ENCODE data around the gene LRP1B. TPM values are rescaled to one million over a fixed set of nuclear protein-coding genes. Genes with fewer than 3 reads are reported as not detected.
A peak's percentile ranks its signal among the peaks of the same experiment; 100 is the strongest.

LRP1B gene
- total and polyA plus RNA-seq, 2 donors (not counting 1 experiment from before 2014, with no cell fraction given) = under 0.01 to 0.01 TPM

- Histone ChIP-seq H3K36me3 (ENCODE audit: control insufficient read depth, insufficient read depth, low read length) (no peaks in the 10 kb centered on the region), H3K9ac (ENCODE audit: insufficient read depth, low read length) (no peak overlapping the region), H3K9me3 (ENCODE audit: control insufficient read depth, insufficient read depth, low read depth, low read length) (no peaks in the 10 kb centered on the region), H4K20me1 (ENCODE audit: control insufficient read depth, extremely low read depth, insufficient read depth, low read length) (no peaks in the 10 kb centered on the region), H3K4me2 (ENCODE audit: extremely low read depth, insufficient read depth, low read length) (no peak overlapping the region), H3K79me2 (ENCODE audit: control insufficient read depth, insufficient read depth, low read length) (no peaks in the 10 kb centered on the region), H3K27me3 (ENCODE audit: control insufficient read depth, insufficient read depth, low read length) (no peaks in the 10 kb centered on the region), H3K4me1 (ENCODE audit: control insufficient read depth, extremely low read depth, insufficient read depth, low read length) (no peaks in the 10 kb centered on the region), H2AFZ (ENCODE audit: low read length) (no peak overlapping the region), H3K27ac (ENCODE audit: insufficient read depth, low read length) (no peak overlapping the region), H3K4me3 (replicated peaks in 1 of 4; ENCODE audit: control extremely low read depth in 1 of 4, insufficient read depth in 1 of 4, low read depth in 3 of 4, low read length in 4 of 4) (no peak overlapping the region)
- TF ChIP-seq CTCF (conservative IDR thresholded peaks at IDR 0.05 in 1 of 2, IDR thresholded peaks at IDR 0.05 in 1 of 2; ENCODE audit: low read depth in 1 of 2, low read length in 2 of 2) = no peak
- no peak for TF ChIP-seq EZH2 (IDR thresholded peaks at IDR 0.05; ENCODE audit: low read length, missing control alignments)
- no peak for DNase-seq (ENCODE audit: low read depth in 2 of 2)
Observed at GRCh38 chr2:140355511-140356090, 1775.2 kb downstream of the LRP1B start.

GRCh38 chr2:140354544-140354943, 1776.3 kb downstream of the LRP1B start:
- H3K4me1 ChIP-seq (ENCODE audit: control insufficient read depth, extremely low read depth, insufficient read depth, low read length) = no peaks in the 10 kb centered on the region
- H4K20me1 ChIP-seq (ENCODE audit: control insufficient read depth, extremely low read depth, insufficient read depth, low read length) = no peaks in the 10 kb centered on the region
- H3K27ac ChIP-seq (ENCODE audit: insufficient read depth, low read length) = no peak overlapping the region
- H3K27me3 ChIP-seq (ENCODE audit: control insufficient read depth, insufficient read depth, low read length) = no peaks in the 10 kb centered on the region
- H3K36me3 ChIP-seq (ENCODE audit: control insufficient read depth, insufficient read depth, low read length) = no peaks in the 10 kb centered on the region
- no peak overlapping the region for H2AFZ ChIP-seq (ENCODE audit: low read length)
- TF ChIP-seq CTCF (conservative IDR thresholded peaks at IDR 0.05 in 1 of 2, IDR thresholded peaks at IDR 0.05 in 1 of 2; ENCODE audit: low read depth in 1 of 2, low read length in 2 of 2) = no peak
- no peak for TF ChIP-seq EZH2 (IDR thresholded peaks at IDR 0.05; ENCODE audit: low read length, missing control alignments)
- H3K79me2 ChIP-seq (ENCODE audit: control insufficient read depth, insufficient read depth, low read length) = no peaks in the 10 kb centered on the region
- no peak overlapping the region for H3K4me2 ChIP-seq (ENCODE audit: extremely low read depth, insufficient read depth, low read length)
- no peak for DNase-seq (ENCODE audit: low read depth in 2 of 2)
- no peak overlapping the region for H3K9ac ChIP-seq (ENCODE audit: insufficient read depth, low read length)
- no peaks in the 10 kb centered on the region for H3K9me3 ChIP-seq (ENCODE audit: control insufficient read depth, insufficient read depth, low read depth, low read length)
- H3K4me3 ChIP-seq (replicated peaks in 1 of 4; ENCODE audit: control extremely low read depth in 1 of 4, insufficient read depth in 1 of 4, low read depth in 3 of 4, low read length in 4 of 4) = no peak overlapping the region

GRCh38 chr2:140353541-140353940, 1777.3 kb downstream of the LRP1B start:
- DNase-seq (ENCODE audit: low read depth in 2 of 2) = peak; percentile 39 to 83
- Histone ChIP-seq H4K20me1 (ENCODE audit: control insufficient read depth, extremely low read depth, insufficient read depth, low read length) (no peaks in the 10 kb centered on the region), H3K36me3 (ENCODE audit: control insufficient read depth, insufficient read depth, low read length) (no peaks in the 10 kb centered on the region), H3K9me3 (ENCODE audit: control insufficient read depth, insufficient read depth, low read depth, low read length) (no peaks in the 10 kb centered on the region), H3K27me3 (ENCODE audit: control insufficient read depth, insufficient read depth, low read length) (no peaks in the 10 kb centered on the region), H3K9ac (ENCODE audit: insufficient read depth, low read length) (no peak overlapping the region), H3K27ac (ENCODE audit: insufficient read depth, low read length) (no peak overlapping the region), H3K79me2 (ENCODE audit: control insufficient read depth, insufficient read depth, low read length) (no peaks in the 10 kb centered on the region), H3K4me2 (ENCODE audit: extremely low read depth, insufficient read depth, low read length) (no peak overlapping the region), H3K4me1 (ENCODE audit: control insufficient read depth, extremely low read depth, insufficient read depth, low read length) (no peaks in the 10 kb centered on the region), H3K4me3 (replicated peaks in 1 of 4; ENCODE audit: control extremely low read depth in 1 of 4, insufficient read depth in 1 of 4, low read depth in 3 of 4, low read length in 4 of 4) (no peak overlapping the region), H2AFZ (ENCODE audit: low read length) (no peak overlapping the region)
- no peak for TF ChIP-seq EZH2 (IDR thresholded peaks at IDR 0.05; ENCODE audit: low read length, missing control alignments)

Data from fibroblast of lung (primary cell).